OCI-LY3 (cell line): ENCODE measurements around the gene DRGX.

Experiments used
- H2AFZ ChIP-seq: fragments of 200-600, 300-600 bp; shearing (Covaris generic); 2 replicates; pipeline ENCODE4 v1.6.0; 2014; ENCODE audit warnings: antibody characterized with exemption, low read depth, low read length
- H3K27ac ChIP-seq: fragments of 200-600, 300-600 bp; sonication (generic); 2 replicates; pipeline ENCODE4 v1.5.1; 2014; ENCODE audit warnings: mild to moderate bottlenecking, low read length, moderate library complexity, mixed read lengths
- H3K27me3 ChIP-seq: fragments of 200-600, 300-600 bp; sonication (generic); 2 replicates; pipeline ENCODE4 v1.6.1; 2014; ENCODE audit warnings: low read depth, low read length, mixed read lengths
- H3K36me3 ChIP-seq: fragments of 200-600, 300-600 bp; sonication (generic); replicated peaks from 2 replicates; pipeline ENCODE3; 2014; ENCODE audit warnings: low read depth, low read length, mixed read lengths
- H3K4me1 ChIP-seq: fragments of 300-600, 200-600 bp; sonication (generic); 2 replicates; pipeline ENCODE4 v1.6.1; 2014; ENCODE audit warnings: low read length, mixed read lengths
- H3K4me2 ChIP-seq: fragments of 200-600, 300-600 bp; sonication (generic); 2 replicates; pipeline ENCODE4 v1.6.1; 2014; ENCODE audit warnings: low read length, mixed read lengths
- H3K4me3 ChIP-seq: fragments of 300-600, 200-600 bp; sonication (generic); 2 replicates; pipeline ENCODE4 v1.5.1; 2014; ENCODE audit warnings: antibody characterized with exemption, mild to moderate bottlenecking, low read length, moderate library complexity
- H3K79me2 ChIP-seq: fragments of 300-600, 200-600 bp; shearing (Covaris generic); 2 replicates; pipeline ENCODE4 v1.6.1; 2014; ENCODE audit warnings: mild to moderate bottlenecking, low read length, mixed read lengths
- H3K9ac ChIP-seq: fragments of 300-600, 200-600 bp; shearing (Covaris generic); 2 replicates; pipeline ENCODE4 v1.6.0; 2014; ENCODE audit warnings: mild to moderate bottlenecking, low read length, moderate library complexity
- H3K9me3 ChIP-seq: fragments of 200-600, 300-600 bp; shearing (Covaris generic); 2 replicates; pipeline ENCODE4 v1.6.1; 2014; ENCODE audit warnings: low read length, mixed read lengths; ENCODE audit not compliant: insufficient read depth
- H4K20me1 ChIP-seq: fragments of 200-600, 300-600 bp; sonication (generic); 2 replicates; pipeline ENCODE4 v1.6.1; 2016; ENCODE audit warnings: low read length, mixed read lengths; ENCODE audit not compliant: insufficient read depth
- CTCF ChIP-seq: fragments of 200-600, 300-600 bp; sonication (generic); IDR thresholded peaks from 2 replicates; pipeline ENCODE4 v1.5.1; 2014; ENCODE audit warnings: antibody characterized with exemption, low read length, low read depth
- EZH2phosphoT487 ChIP-seq: fragments of 200-600 bp; shearing (Covaris generic); IDR thresholded peaks from 2 replicates; pipeline ENCODE4 v1.6.1; 2018; ENCODE audit warnings: antibody characterized with exemption, mixed run types, low read depth

The DRGX gene

GRCh38 chr10:49321021-49321420, 74.9 kb downstream of the DRGX start:
- H3K4me3 ChIP-seq, result no peak overlapping the region
- TF ChIP-seq EZH2phosphoT487 (no peak), CTCF (no peak)
- H3K4me1 ChIP-seq, result no peaks in the 10 kb centered on the region
- H3K9me3 ChIP-seq, result no peaks in the 10 kb centered on the region
- no peak overlapping the region for H3K4me2 ChIP-seq
- no peak overlapping the region for H2AFZ ChIP-seq
- H3K79me2 ChIP-seq, result no peaks in the 10 kb centered on the region
- H3K36me3 ChIP-seq, result no peaks in the 10 kb centered on the region
- no peaks in the 10 kb centered on the region; the same call in 1 of the 2 replicates for H3K27me3 ChIP-seq
- H3K27ac ChIP-seq, result no peak overlapping the region
- H4K20me1 ChIP-seq, result no peaks in the 10 kb centered on the region
- H3K9ac ChIP-seq, result no peak overlapping the region

DNA sequence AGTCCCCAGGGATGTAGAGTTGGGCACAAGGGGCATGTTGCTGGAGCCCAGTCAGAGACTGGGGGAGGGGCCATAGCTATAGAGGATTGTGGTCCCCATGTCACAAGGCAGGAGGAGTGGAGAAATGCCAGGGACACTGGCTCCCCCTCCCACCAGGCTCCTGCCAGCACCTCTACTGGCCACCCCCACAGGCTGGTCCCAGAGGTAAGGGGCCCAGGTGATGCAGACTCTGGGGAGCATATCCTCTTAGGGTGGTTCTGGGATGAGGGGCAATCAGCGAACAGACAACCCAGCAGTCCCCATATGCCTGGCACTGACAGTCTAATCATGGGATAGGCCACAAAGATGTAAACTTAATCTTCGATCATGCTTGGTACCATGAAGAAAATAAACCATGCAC, 75.7 kb downstream of the DRGX start:
- Histone ChIP-seq H3K27me3 (no peaks in the 10 kb centered on the region; the same call in 1 of the 2 replicates), H3K79me2 (no peaks in the 10 kb centered on the region), H3K27ac (no peak overlapping the region), H3K4me2 (no peak overlapping the region), H2AFZ (no peak overlapping the region), H4K20me1 (no peaks in the 10 kb centered on the region), H3K9me3 (no peaks in the 10 kb centered on the region), H3K36me3 (no peaks in the 10 kb centered on the region), H3K4me1 (no peaks in the 10 kb centered on the region), H3K9ac (no peak overlapping the region), H3K4me3 (no peak overlapping the region)
- no peak for TF ChIP-seq EZH2phosphoT487
- TF ChIP-seq CTCF, result no peak

DNA sequence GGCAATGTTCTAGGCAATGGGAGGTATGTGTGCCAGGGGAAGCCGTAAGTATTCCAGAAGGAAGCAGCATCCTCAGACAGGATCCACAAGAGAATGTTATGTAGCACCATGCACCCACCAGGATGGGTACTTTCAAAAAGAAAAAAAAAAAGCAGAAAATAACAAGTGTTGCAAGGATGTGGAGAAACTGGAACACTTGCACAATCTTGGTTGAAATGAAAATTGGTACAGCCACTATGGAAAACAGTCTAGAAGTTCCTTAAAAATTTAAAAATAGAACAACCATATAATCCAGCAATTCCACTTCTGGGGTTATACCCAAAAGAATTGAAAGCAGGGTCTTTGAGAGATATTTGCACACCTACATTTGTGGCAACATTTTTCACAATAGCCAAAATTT, 76.7 kb downstream of the DRGX start:
- H3K9me3 ChIP-seq, result no peaks in the 10 kb centered on the region
- H3K79me2 ChIP-seq, result no peaks in the 10 kb centered on the region
- no peak overlapping the region for H2AFZ ChIP-seq
- TF ChIP-seq EZH2phosphoT487, result no peak
- no peak for TF ChIP-seq CTCF
- H4K20me1 ChIP-seq, result no peaks in the 10 kb centered on the region
- no peaks in the 10 kb centered on the region; the same call in 1 of the 2 replicates for H3K27me3 ChIP-seq
- no peak overlapping the region for H3K4me3 ChIP-seq
- H3K36me3 ChIP-seq, result no peaks in the 10 kb centered on the region
- no peaks in the 10 kb centered on the region for H3K4me1 ChIP-seq
- H3K27ac ChIP-seq, result no peak overlapping the region
- no peak overlapping the region for H3K4me2 ChIP-seq
- H3K9ac ChIP-seq, result no peak overlapping the region

GRCh38 chr10:49318755-49319154, 77.1 kb downstream of the DRGX start:
- H2AFZ ChIP-seq, result no peak overlapping the region
- no peaks in the 10 kb centered on the region for H4K20me1 ChIP-seq
- H3K4me3 ChIP-seq, result no peak overlapping the region
- H3K79me2 ChIP-seq, result no peaks in the 10 kb centered on the region
- no peaks in the 10 kb centered on the region for H3K9me3 ChIP-seq
- H3K36me3 ChIP-seq, result no peaks in the 10 kb centered on the region
- no peak overlapping the region for H3K9ac ChIP-seq
- TF ChIP-seq CTCF (no peak), EZH2phosphoT487 (no peak)
- no peaks in the 10 kb centered on the region for H3K27me3 ChIP-seq
- no peaks in the 10 kb centered on the region for H3K4me1 ChIP-seq
- no peak overlapping the region for H3K4me2 ChIP-seq
- H3K27ac ChIP-seq, result no peak overlapping the region
